GM23338 (cell line): ENCODE results near the gene ABCC1. TPM values are rescaled to one million over a fixed set of nuclear protein-coding genes. Genes with fewer than 3 reads are reported as not detected.

Experiments
- ATAC-seq: fragments of 200-7000 bp; cut with Tn5 transposase; 3 replicates; pipeline ENCODE4 v1.9.1; 2020
- DNase-seq: peaks from one replicate; pipeline ENCODE4 v3.0.0-alpha.2; 2015; ENCODE audit warnings: low spot score
- H2AFZ ChIP-seq: fragments of 200-600 bp; sonication (generic); 2 replicates; pipeline ENCODE4 v1.8.0; 2016; ENCODE audit warnings: antibody characterized with exemption, mild to moderate bottlenecking, moderate library complexity
- H3F3A ChIP-seq: fragments of 200-600 bp; sonication (generic); replicated peaks from 2 replicates; pipeline ENCODE4 v1.8.0; 2017; ENCODE audit warnings: antibody characterized with exemption, mixed run types, low read depth
- H3K27ac ChIP-seq: fragments of 200-600 bp; sonication (generic); 2 replicates; pipeline ENCODE4 v1.6.1; 2016; ENCODE audit warnings: low read depth
- H3K27me3 ChIP-seq: fragments of 200-600 bp; sonication (generic); 2 replicates; pipeline ENCODE4 v1.8.0; 2016; ENCODE audit warnings: mild to moderate bottlenecking, mixed run types, moderate library complexity; ENCODE audit not compliant: insufficient read depth
- H3K36me3 ChIP-seq: fragments of 200-600 bp; sonication (generic); 2 replicates; pipeline ENCODE4 v1.8.0; 2016; ENCODE audit warnings: mild to moderate bottlenecking; ENCODE audit not compliant: insufficient read depth
- H3K4me1 ChIP-seq: fragments of 200-600 bp; sonication (generic); 2 replicates; pipeline ENCODE4 v1.8.0; 2016; ENCODE audit warnings: mild to moderate bottlenecking, moderate library complexity; ENCODE audit not compliant: insufficient read depth
- H3K4me2 ChIP-seq: fragments of 200-600 bp; sonication (generic); 2 replicates; pipeline ENCODE4 v1.7.1; 2017; ENCODE audit warnings: mixed run types
- H3K4me3 ChIP-seq: fragments of 200-600 bp; sonication (generic); 2 replicates; pipeline ENCODE4 v1.6.1; 2016; ENCODE audit warnings: mixed run types
- H3K79me2 ChIP-seq: fragments of 200-600 bp; sonication (generic); replicated peaks from 2 replicates; pipeline ENCODE4 v1.8.0; 2017; ENCODE audit warnings: mild to moderate bottlenecking; ENCODE audit not compliant: insufficient read depth
- H3K9me2 ChIP-seq: fragments of 200-600 bp; sonication (generic); 2 replicates; pipeline ENCODE4 v1.8.0; 2017; ENCODE audit not compliant: insufficient read depth
- H4K20me1 ChIP-seq: fragments of 200-600 bp; sonication (generic); replicated peaks from 2 replicates; pipeline ENCODE4 v1.8.0; 2017; ENCODE audit warnings: mild to moderate bottlenecking; ENCODE audit not compliant: insufficient read depth
- H3K27ac Mint-ChIP-seq: 2 replicates; pipeline ENCODE4 v1.8.0; 2020; ENCODE audit warnings: inconsistent platforms, mild to moderate bottlenecking, moderate library complexity, mixed read lengths
- H3K27me3 Mint-ChIP-seq: 3 replicates; pipeline ENCODE4 v1.8.0; 2022; ENCODE audit warnings: low read depth, mild to moderate bottlenecking, moderate library complexity, mixed read lengths, inconsistent platforms; ENCODE audit not compliant: insufficient read depth, poor library complexity
- H3K36me3 Mint-ChIP-seq: 3 replicates; pipeline ENCODE4 v1.8.0; 2021; ENCODE audit warnings: low read depth, mild to moderate bottlenecking, inconsistent platforms, moderate library complexity, mixed read lengths
- H3K4me1 Mint-ChIP-seq: 3 replicates; pipeline ENCODE4 v1.8.0; 2020; ENCODE audit warnings: mild to moderate bottlenecking, inconsistent platforms, mixed read lengths
- H3K4me3 Mint-ChIP-seq: 3 replicates; pipeline ENCODE4 v1.8.0; 2021; ENCODE audit warnings: moderate library complexity, mild to moderate bottlenecking, inconsistent platforms, mixed read lengths
- H3K9me3 Mint-ChIP-seq: 3 replicates; pipeline ENCODE4 v1.8.0; 2020; ENCODE audit warnings: moderate library complexity, mild to moderate bottlenecking, inconsistent platforms, mixed read lengths
- CREB1 ChIP-seq: fragments of 250-450 bp; sonication (Bioruptor Pico); IDR thresholded peaks from 2 replicates; pipeline ENCODE4 v1.5.0; 2020; ENCODE audit warnings: low read depth, mild to moderate bottlenecking, moderate library complexity
- CTCF ChIP-seq, 2 experiments: fragments of 200-600 bp in 1 of 2; sonication (generic) in 1 of 2; conservative IDR thresholded peaks; 2 replicates each; pipeline versions ENCODE4 v1.5.1 to v1.6.1; 2016 to 2017; ENCODE audit warnings: antibody characterized with exemption in 2 of 2, low read depth in 2 of 2, mild to moderate bottlenecking in 2 of 2, moderate library complexity in 1 of 2
- ETS1 ChIP-seq: IDR thresholded peaks from 2 replicates; pipeline ENCODE4 v1.6.1; 2016; ENCODE audit warnings: antibody characterized with exemption
- EZH2 ChIP-seq: fragments of 200-600 bp; sonication (generic); IDR thresholded peaks from one replicate; pipeline ENCODE4 v1.8.0; 2017; ENCODE audit warnings: antibody characterized with exemption, mild to moderate bottlenecking, low read depth; ENCODE audit not compliant: unreplicated experiment
- EZH2phosphoT487 ChIP-seq: fragments of 200-600 bp; sonication (generic); IDR thresholded peaks from one replicate; pipeline ENCODE4 v1.8.1; 2018; ENCODE audit warnings: antibody characterized with exemption; ENCODE audit not compliant: unreplicated experiment
- JUNB ChIP-seq: IDR thresholded peaks from one replicate; pipeline ENCODE4 v1.6.1; 2016; ENCODE audit warnings: antibody characterized with exemption; ENCODE audit not compliant: unreplicated experiment
- NANOG ChIP-seq: IDR thresholded peaks from 2 replicates; pipeline ENCODE4 v1.6.1; 2016; ENCODE audit warnings: antibody characterized with exemption, borderline replicate concordance
- POLR2AphosphoS5 ChIP-seq: IDR thresholded peaks from 2 replicates; pipeline ENCODE4 v1.6.1; 2016; ENCODE audit warnings: antibody characterized with exemption, low read depth
- REST ChIP-seq: IDR thresholded peaks from one replicate; pipeline ENCODE4 v1.6.1; 2018; ENCODE audit warnings: antibody characterized with exemption; ENCODE audit not compliant: unreplicated experiment
- STAT1 ChIP-seq: IDR thresholded peaks from one replicate; pipeline ENCODE4 v1.6.1; 2016; ENCODE audit warnings: antibody characterized with exemption; ENCODE audit not compliant: unreplicated experiment
- ZNF114 ChIP-seq: fragments of 250-450 bp; sonication (Bioruptor Pico); IDR thresholded peaks from 2 replicates; pipeline ENCODE4 v1.5.0; 2020; ENCODE audit warnings: mild to moderate bottlenecking, moderate library complexity
- ZNF331 ChIP-seq: fragments of 250-450 bp; sonication (Bioruptor Pico); IDR thresholded peaks from 2 replicates; pipeline ENCODE4 v1.5.0; 2020; ENCODE audit warnings: low read depth, mild to moderate bottlenecking, moderate library complexity
- ZNF462 ChIP-seq: fragments of 250-450 bp; sonication (Bioruptor Pico); IDR thresholded peaks from 2 replicates; pipeline ENCODE4 v1.5.0; 2020; ENCODE audit warnings: mild to moderate bottlenecking, moderate library complexity
- polyA plus RNA-seq: library from polyadenylated mRNA; unstranded; fragments of >200 nt; fragmentation: Nextera tagmentation; extraction: Ambion mirVana; gene quantifications from 2 replicates; pipeline ENCODE4 v1.2.1, GENCODE V29; 2016
- total RNA-seq: library from RNA; depleted of rRNA; stranded (reverse); fragments of >200 nt; shearing (Covaris generic); gene quantifications from 2 replicates; pipeline ENCODE4 v1.2.3, GENCODE V29; 2014

The ABCC1 gene
- total and polyA plus RNA-seq, 2 experiments from 2014 or later = 11.0 to 46.6 TPM

- no peak overlapping the region for H2AFZ ChIP-seq
- no peak for ATAC-seq
- no peak overlapping the region for H3K4me2 ChIP-seq
These were observed 147.4 kb downstream of the ABCC1 start for GRCh38 chr16:16096858-16097213.

More at GRCh38 chr16:16096858-16097213, 147.4 kb downstream of the ABCC1 start:
- Mint-ChIP-seq H3K27me3 (peaks cover 8% of the 10 kb centered on the region), H3K4me3 (no peak overlapping the region), H3K4me1 (peaks cover 13% of the 10 kb centered on the region; the same call in 2 of the 3 replicates), H3K36me3 (peaks cover 57% of the 10 kb centered on the region), H3K9me3 (no peaks in the 10 kb centered on the region), H3K27ac (peak overlapping the region; percentile 70; the same call in 1 of the 2 replicates)
- no peak for TF ChIP-seq JUNB
- TF ChIP-seq REST = no peak
- no peak for TF ChIP-seq ZNF331 (CRISPR knock-in tag)
- TF ChIP-seq EZH2 = no peak
- no peak for TF ChIP-seq CTCF (conservative IDR thresholded peaks at IDR 0.05; ENCODE audit: low read depth in 2 of 2)
- no peak for TF ChIP-seq NANOG
- TF ChIP-seq ZNF462 (CRISPR knock-in tag) = no peak
- no peak for TF ChIP-seq CREB1 (CRISPR knock-in tag)
- TF ChIP-seq ETS1 = no peak
- no peak for TF ChIP-seq EZH2phosphoT487
- no peak for TF ChIP-seq STAT1
- TF ChIP-seq POLR2AphosphoS5 = no peak
- no peak for TF ChIP-seq ZNF114 (CRISPR knock-in tag)
- no peak overlapping the region for H3K27ac ChIP-seq
- peaks cover 6% of the 10 kb centered on the region for H4K20me1 ChIP-seq
- H3K4me3 ChIP-seq = no peak overlapping the region
- no peaks in the 10 kb centered on the region for H3K27me3 ChIP-seq
- H3K4me1 ChIP-seq = no peaks in the 10 kb centered on the region
- peaks cover 3% of the 10 kb centered on the region for H3K79me2 ChIP-seq
- H3F3A ChIP-seq = no peaks in the 10 kb centered on the region
- H3K36me3 ChIP-seq = peaks cover 7% of the 10 kb centered on the region; the same call in 1 of the 2 replicates
- DNase-seq = no peak
- H3K9me2 ChIP-seq = no peaks in the 10 kb centered on the region
